ENCODE data around the gene FERMT3. TPM values are rescaled to one million over a fixed set of nuclear protein-coding genes. Genes with fewer than 3 reads are reported as not detected.

The FERMT3 gene
- total and polyA plus RNA-seq, 12 donors = 2.3 to 30.8 (median 6.8) TPM

GRCh38 chr11:64238999-64239398, 32.5 kb downstream of the FERMT3 start:
- peak overlapping the region in 7 of 10 donors; percentile 6 to 100 (median 98) for H3K27ac ChIP-seq
- intact Hi-C loops (cut with DNase I) = no loop called here

GRCh38 chr11:64239662-64240434, 33.3 kb downstream of the FERMT3 start:
- H3K4me3 ChIP-seq = peak overlapping the region; percentile 33 to 99 (median 88)
- peaks cover 13 to 68% (median 35%) of the 10 kb centered on the region in 9 donors for H3K4me1 ChIP-seq
- 85 to 87% methylated on average over 11 of the region's 11 CpGs for WGBS, 2 donors
- H3K36me3 ChIP-seq = peaks cover 0 to 49% (median 14%) of the 10 kb centered on the region in 9 donors
- intact Hi-C loops (cut with DNase I) = loop anchor here in 1 of 10 donors (2.0 kb wide), 1 partner anchor 31 kb away; no protein-coding TSS in a partner anchor
- H3K9me3 ChIP-seq = no peaks in the 10 kb centered on the region
- peak overlapping the region; percentile 90 to 100 (median 98) for H3K27ac ChIP-seq
- DNase-seq (no peak), ATAC-seq (no peak)
- H3K27me3 ChIP-seq = no peaks in the 10 kb centered on the region
- TF ChIP-seq CTCF (IDR thresholded peaks at IDR 0.05) = no peak

More at GRCh38 chr11:64238999-64239398, 32.5 kb downstream of the FERMT3 start:
- no peak overlapping the region for H3K4me3 ChIP-seq
- H3K9me3 ChIP-seq = no peaks in the 10 kb centered on the region
- DNase-seq = no peak
- no peaks in the 10 kb centered on the region for H3K27me3 ChIP-seq
- WGBS, 2 donors = 81 to 91% methylated on average over 5 of the region's 5 CpGs
- H3K36me3 ChIP-seq = peaks cover 0 to 42% (median 10%) of the 10 kb centered on the region in 9 donors
- H3K4me1 ChIP-seq = peaks cover 13 to 67% (median 36%) of the 10 kb centered on the region in 9 donors
- ATAC-seq = no peak
- TF ChIP-seq CTCF (IDR thresholded peaks at IDR 0.05) = no peak

GRCh38 chr11:64240435-64241240, 34.1 kb downstream of the FERMT3 start, which contains the start of gene FKBP2:
TSS of gene FKBP2 (plus strand) at chr11:64241095. CDS start at chr11:64242388, 1,293 bp downstream.
- WGBS, 2 donors = 1 to 2% methylated on average over 58 of the region's 58 CpGs
- Histone ChIP-seq H3K9me3 (no peaks in the 10 kb centered on the region), H3K4me3 (peak within 1 kb of the TSS; percentile 73 to 99 (median 88)), H3K27me3 (no peaks in the 10 kb centered on the region), H3K36me3 (peaks cover 0 to 50% (median 14%) of the 10 kb centered on the region in 9 donors), H3K27ac (peak within 1 kb of the TSS; percentile 95 to 100 (median 98)), H3K4me1 (peaks cover 11 to 68% (median 35%) of the 10 kb centered on the region in 9 donors)
- peak; percentile 96 to 98 for DNase-seq
- intact Hi-C loops (cut with DNase I) = loop anchor here in 3 of 10 donors (1.0 to 2.0 kb wide), 2 partner anchors 30 kb away; no protein-coding TSS in a partner anchor
- peak; percentile 75 to 84 (median 80) for ATAC-seq
- no peak for TF ChIP-seq CTCF (IDR thresholded peaks at IDR 0.05)

GRCh38 chr11:64241241-64241490, 34.6 kb downstream of the FERMT3 start:
- TF ChIP-seq CTCF (IDR thresholded peaks at IDR 0.05) = no peak
- Histone ChIP-seq H3K4me1 (peaks cover 15 to 66% (median 38%) of the 10 kb centered on the region in 9 donors), H3K9me3 (no peaks in the 10 kb centered on the region), H3K27ac (peak overlapping the region; percentile 90 to 100 (median 98)), H3K27me3 (no peaks in the 10 kb centered on the region), H3K36me3 (peaks cover 0 to 48% (median 14%) of the 10 kb centered on the region in 9 donors), H3K4me3 (peak overlapping the region; percentile 33 to 99 (median 88))
- ATAC-seq (peak; percentile 82 to 94 (median 90)), DNase-seq (peak; percentile 100)
- intact Hi-C loops (cut with DNase I) = loop anchor here in 3 of 10 donors (1.0 to 2.0 kb wide), 2 partner anchors 29 to 30 kb away; no protein-coding TSS in a partner anchor
- 0 to 1% methylated on average over 22 to 23 of the region's 24 CpGs for WGBS, 2 donors
